GM18517 (cell line): ENCODE results near the gene C10orf105.

Experiments
- ATAC-seq: cut with Tn5 transposase; IDR thresholded peaks from one replicate; pipeline ENCODE4 v1.9.1; 2021; ENCODE audit warnings: mild to moderate bottlenecking, moderate library complexity; ENCODE audit not compliant: unreplicated experiment

The C10orf105 gene

DNA sequence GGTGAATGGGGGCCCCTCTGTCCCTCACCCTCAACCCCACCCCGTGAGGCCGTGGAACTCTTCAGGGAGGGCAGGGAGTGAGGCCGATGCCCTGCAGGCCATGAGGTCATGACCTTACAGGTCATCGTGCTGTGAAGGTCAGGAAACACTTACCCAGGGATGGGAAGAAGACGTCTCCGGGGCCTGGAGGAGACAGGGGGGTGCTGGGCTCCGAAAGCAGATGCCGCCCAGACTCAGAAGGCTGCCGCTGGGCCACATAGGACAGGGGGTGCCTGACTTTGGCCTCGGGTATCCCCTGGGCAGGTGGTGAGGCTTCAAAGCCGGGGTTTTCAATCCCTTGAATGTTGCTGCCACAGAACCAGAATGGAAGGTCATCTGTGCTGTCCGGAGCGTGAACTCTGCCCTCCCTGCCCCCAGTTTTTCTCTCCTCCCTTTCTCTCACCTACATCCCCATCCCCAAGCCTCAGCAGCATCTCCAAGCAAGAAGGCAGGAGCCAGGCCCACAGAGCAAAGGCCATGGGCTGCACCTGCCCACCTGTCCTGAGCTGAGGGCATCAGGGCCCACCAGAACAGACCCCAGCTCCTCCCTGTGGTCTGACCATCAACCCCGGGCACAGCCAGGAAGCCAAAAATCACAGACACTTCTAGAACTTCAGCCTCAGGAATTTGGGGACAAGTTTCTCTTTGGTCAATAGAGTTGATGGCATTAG is 32.1 kb upstream of the C10orf105 start:
- no peak for ATAC-seq

DNA sequence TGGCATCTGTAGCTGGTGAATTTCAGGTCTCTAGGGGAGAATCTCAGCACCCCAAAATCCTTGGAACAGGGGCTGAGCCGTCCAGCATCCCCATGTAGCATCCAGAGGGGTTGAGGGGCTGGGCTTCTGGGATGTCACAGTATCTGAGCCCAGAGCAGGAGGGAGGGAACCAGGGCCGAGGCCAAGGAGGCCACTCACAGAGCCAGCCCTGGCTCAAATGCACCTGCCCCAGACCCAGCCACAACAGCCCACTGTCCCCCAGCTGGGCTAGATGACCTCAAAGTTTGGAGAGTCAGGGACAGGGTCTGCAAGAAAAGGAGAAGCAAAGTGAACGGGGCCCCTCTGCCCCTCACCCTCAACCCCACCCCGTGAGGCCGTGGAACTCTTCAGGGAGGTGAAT is 31.4 kb upstream of the C10orf105 start:
- ATAC-seq, result no peak

DNA sequence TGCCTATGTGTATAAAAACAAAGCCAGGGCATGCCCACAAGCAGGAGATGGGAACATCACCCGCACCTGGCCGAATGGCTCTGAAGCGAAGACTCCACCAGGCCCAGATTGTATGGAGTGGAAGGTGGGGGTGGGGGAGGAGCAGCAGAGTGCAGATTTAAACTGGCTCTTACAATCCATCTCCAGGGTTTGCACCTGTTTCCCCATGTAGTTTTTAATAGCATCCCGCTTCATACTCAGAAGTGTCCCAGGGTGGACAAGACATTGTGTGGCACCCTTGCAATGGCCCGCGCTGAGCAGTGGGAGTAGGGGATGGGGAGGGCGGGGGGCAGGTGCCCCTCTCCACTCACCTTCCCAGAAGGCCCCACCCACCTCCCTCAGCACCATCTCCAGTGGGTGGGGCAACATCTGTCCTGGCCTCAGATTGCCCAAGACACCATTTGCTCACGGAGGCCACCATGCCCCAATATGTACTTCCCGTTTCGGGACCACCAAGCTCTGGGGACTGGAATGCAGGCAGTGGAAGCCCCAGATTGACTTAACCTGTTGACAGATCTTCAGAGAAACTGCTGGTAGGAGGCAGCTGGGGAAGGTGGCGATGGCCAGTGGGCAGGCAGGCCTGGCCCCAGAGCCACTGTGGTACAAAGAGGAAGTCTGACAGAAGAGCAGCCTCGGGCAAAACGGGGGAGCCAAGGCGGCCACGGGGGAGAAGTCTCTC is 30.7 kb upstream of the C10orf105 start:
- ATAC-seq, result no peak

DNA sequence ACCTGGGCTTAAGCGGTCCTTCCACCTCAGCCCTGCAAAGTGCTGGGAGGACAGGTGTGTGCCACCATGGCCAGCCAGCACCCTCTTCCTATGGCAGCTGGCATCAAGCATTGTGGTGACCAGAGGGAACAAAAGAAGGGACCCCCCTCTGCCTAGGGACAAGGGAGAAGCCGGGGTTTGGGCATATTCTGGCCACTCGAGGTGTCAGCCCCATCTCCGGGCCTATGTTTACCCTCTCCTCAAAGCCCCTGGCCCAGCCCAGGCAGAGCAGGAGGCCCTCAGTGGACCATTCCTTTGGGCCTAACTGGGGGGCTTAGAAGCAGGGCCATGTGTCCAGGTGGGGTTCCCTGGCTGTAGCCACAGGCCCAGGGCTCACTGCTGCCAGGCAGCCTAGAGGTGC is 29.8 kb upstream of the C10orf105 start:
- ATAC-seq, result no peak

- no peak for ATAC-seq
Measured at GRCh38 chr10:71748671-71749191, 29.2 kb upstream of the C10orf105 start.

GRCh38 chr10:71747551-71748523 is 28.3 kb upstream of the C10orf105 start:
- no peak for ATAC-seq

GRCh38 chr10:71747039-71747531 is 27.5 kb upstream of the C10orf105 start:
- no peak for ATAC-seq

- ATAC-seq, result no peak
Measured at GRCh38 chr10:71746344-71747037, 26.9 kb upstream of the C10orf105 start.

DNA sequence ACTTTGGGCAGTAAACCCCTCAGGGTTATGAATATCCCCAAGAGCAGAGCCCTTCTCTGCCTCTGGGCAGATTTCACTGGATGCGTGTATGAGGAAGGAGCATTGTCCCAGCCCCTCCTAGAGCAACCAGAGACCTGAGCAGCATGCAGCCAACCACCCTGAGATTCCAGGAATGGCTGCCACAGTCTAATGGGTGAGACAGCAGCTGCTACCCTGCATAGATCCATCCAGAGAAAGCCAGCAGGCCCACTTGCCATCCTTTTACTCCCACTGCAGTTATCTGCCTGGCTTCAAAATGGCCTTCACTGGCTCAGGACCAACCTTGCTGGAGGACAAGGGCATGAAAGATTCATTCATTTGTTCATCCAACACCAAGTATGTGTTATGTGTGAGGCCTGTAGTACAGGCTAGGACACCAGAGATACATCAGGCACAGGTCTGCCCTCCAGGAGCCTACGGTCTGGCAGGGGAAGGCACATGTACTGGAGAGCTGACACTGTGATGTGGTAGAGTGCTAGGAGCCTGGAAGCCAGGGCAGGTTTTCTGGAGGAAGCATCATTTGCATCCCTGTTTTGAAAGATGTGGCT is 26.2 kb upstream of the C10orf105 start:
- no peak for ATAC-seq

- no peak for ATAC-seq
Measured at GRCh38 chr10:71744897-71745663, 25.5 kb upstream of the C10orf105 start.

GRCh38 chr10:71743866-71744265 is 24.3 kb upstream of the C10orf105 start:
- no peak for ATAC-seq

DNA sequence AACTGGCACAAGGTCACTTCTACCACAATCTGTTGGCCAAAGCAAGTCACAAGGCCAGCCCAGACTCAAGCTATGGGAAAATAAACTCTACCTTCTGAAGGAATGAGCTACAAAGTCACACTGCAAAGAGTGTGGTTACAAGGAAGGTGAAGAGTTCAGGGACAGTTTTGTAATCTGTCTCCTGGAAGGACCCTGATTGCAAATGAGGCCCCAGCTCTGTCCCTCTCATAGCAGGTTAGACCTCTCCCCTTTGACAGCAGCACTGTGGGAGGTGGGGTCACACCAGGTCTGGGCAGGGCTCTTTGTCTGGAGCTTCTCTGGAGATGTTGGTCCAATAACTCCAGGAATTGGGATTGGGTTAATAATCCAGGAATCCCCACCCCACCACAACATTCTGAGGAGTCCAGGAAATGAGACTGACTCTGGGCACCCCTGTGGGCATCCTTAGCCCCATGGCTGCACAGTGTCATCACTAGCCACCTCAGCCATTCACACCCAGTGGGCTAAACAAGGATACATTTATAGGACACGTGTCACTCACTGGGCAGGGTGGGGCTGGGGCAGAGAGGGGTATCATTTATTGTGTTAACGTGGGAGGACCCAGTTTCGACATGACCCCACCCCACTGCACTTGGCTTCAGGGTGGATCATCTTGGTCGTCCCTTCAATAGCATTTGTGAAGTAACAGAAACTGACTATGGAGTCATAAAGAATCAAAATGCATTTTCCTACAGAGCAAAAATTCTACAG is 23.7 kb upstream of the C10orf105 start:
- ATAC-seq, result no peak

DNA sequence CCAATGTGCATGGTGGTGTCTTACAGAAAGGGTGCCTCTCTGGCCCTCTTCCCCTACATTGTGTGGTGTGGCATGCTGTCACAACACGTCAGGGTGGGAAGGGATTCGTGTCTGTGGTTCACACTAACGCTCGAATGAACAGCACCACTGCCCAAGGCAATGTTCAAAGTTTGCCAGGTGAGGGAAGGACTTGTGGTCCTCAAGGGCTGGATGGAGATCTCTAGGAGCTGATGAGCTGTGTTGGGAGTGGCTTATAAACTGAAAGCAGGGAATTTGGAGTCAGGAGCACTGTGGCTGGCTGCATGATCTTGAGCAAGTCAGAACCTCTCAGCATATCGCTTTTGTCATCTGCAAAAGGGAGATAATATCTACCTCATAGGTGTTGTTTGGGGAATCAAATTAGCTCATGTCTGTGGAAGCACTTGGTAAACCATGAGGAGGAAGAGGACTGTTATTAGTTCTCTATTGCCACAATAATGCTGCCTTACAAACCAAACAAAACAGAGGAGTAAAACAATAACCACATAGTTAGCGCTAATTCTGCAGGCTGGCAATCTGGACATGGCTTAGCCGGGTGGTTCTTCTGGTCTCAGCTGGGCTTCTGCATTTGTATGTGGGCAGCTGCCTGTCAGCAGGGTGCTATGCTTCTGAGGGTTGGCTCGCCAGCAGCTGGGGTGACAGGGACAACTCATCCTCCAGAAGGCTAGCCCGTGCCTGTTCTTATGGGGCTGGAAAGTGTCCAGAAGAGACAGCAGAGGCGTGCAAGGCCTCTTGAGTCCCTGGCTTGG is 22.9 kb upstream of the C10orf105 start:
- no peak for ATAC-seq

GRCh38 chr10:71741671-71742070 is 22.1 kb upstream of the C10orf105 start:
- no peak for ATAC-seq

GRCh38 chr10:71741029-71741428 is 21.5 kb upstream of the C10orf105 start:
- no peak for ATAC-seq

DNA sequence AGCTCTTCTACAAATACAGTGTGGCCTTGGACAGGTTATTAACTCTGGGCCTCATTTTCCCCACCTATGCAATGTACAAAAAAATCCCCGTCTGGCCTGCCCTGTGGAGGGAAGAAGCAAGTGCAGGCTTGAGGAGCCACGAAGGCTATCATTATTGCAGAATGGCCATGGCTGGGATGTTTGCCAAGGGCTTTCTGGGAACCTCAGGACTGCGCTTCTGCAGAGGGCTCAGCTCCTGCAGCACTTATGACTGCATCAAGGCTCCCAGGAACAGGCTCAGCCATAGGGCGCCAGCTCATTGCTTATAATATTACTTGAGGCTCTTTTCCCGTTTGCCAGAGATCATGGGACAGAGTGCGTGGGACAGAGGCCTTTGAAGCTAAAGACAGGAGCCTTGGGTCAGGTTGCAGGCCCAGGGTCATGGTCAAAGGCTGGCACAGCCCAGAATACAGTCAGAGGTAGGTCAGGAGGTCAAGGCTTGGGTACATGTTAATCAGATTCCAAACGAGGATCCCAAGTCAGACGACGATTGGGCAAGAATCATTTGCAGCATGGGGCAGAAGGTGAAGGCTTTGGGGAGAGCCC is 20.6 kb upstream of the C10orf105 start:
- ATAC-seq, result no peak

DNA sequence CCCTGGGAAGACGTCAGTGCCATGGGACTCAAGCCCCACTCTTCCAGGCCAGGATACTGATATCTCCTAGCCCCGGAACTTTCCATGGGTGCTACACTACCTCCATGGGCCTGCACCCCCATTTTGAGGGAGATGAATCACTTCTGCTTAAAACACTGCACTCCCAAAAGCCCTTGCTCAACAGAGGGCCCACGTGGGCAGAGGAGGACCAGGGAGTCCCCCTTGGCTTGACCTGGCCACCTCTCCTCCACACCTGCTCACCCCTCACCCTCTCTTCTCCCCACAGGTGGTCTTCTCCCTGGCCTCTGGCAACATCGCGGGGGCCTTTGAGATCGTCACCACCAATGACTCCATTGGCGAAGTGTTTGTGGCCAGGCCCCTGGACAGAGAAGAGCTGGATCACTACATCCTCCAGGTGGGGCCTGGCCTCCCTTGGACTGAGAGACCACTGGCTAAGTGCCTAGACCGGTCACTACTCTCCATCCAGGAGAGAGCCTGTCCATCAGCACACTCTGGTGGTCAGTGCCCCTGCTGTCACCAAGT is 19.9 kb upstream of the C10orf105 start:
- no peak for ATAC-seq
